SK-N-MC (cell line): ENCODE measurements around the gene CD300A.
"Not testable (repeated sequence)": the region's sequence is repeated elsewhere in the genome, so short reads cannot be mapped to it uniquely, and the experiment has no call there.

Source experiments
- DNase-seq: peaks from one replicate; pipeline ENCODE4 v3.0.0-alpha.2; 2011; ENCODE audit warnings: low read depth, low spot score
- H3K27ac ChIP-seq: fragments of 200-600 bp; sonication (generic); 2 replicates; pipeline ENCODE4 v1.5.1; 2016; ENCODE audit warnings: mixed run types
- H3K36me3 ChIP-seq: fragments of 200-600 bp; sonication (generic); 2 replicates; pipeline ENCODE4 v1.6.1; 2017; ENCODE audit warnings: antibody characterized with exemption, low read length, mixed read lengths; ENCODE audit not compliant: insufficient read depth
- H3K4me3 ChIP-seq: fragments of 200-600 bp; sonication (generic); 2 replicates; pipeline ENCODE4 v1.5.1; 2016
- H3K9ac ChIP-seq: fragments of 200-600 bp; sonication (generic); 2 replicates; pipeline ENCODE4 v1.8.0; 2017; ENCODE audit warnings: mixed run types, mixed read lengths; ENCODE audit not compliant: insufficient read length
- H3K9me3 ChIP-seq: fragments of 200-600 bp; sonication (generic); 2 replicates; pipeline ENCODE4 v1.6.1; 2017; ENCODE audit warnings: low read depth, mild to moderate bottlenecking, antibody characterized with exemption, low read length, moderate library complexity, mixed read lengths
- EZH2 ChIP-seq: fragments of 200-600 bp; sonication (generic); IDR thresholded peaks from one replicate; pipeline ENCODE4 v1.6.1; 2017; ENCODE audit warnings: antibody characterized with exemption
- FOXP2 ChIP-seq: optimal IDR thresholded peaks from 2 replicates; pipeline ENCODE3; 2011; ENCODE audit warnings: mild to moderate bottlenecking, moderate library complexity; ENCODE audit not compliant: insufficient read depth; ENCODE audit errors: extremely low read length, control extremely low read depth
- POLR2AphosphoS5 ChIP-seq: IDR thresholded peaks from 2 replicates; pipeline ENCODE4 v1.6.1; 2012; ENCODE audit warnings: mild to moderate bottlenecking, low read depth, low read length, borderline replicate concordance

Gene CD300A

GRCh38 chr17:74515941-74516340 is 49.5 kb downstream of the CD300A start:
- H3K4me3 ChIP-seq = no peak overlapping the region
- H3K36me3 ChIP-seq = no peaks in the 10 kb centered on the region
- TF ChIP-seq POLR2AphosphoS5 (no peak), EZH2 (no peak), FOXP2 (no peak)
- no peaks in the 10 kb centered on the region for H3K9me3 ChIP-seq
- no peak overlapping the region for H3K9ac ChIP-seq
- DNase-seq = no peak
- H3K27ac ChIP-seq = no peak overlapping the region

DNA sequence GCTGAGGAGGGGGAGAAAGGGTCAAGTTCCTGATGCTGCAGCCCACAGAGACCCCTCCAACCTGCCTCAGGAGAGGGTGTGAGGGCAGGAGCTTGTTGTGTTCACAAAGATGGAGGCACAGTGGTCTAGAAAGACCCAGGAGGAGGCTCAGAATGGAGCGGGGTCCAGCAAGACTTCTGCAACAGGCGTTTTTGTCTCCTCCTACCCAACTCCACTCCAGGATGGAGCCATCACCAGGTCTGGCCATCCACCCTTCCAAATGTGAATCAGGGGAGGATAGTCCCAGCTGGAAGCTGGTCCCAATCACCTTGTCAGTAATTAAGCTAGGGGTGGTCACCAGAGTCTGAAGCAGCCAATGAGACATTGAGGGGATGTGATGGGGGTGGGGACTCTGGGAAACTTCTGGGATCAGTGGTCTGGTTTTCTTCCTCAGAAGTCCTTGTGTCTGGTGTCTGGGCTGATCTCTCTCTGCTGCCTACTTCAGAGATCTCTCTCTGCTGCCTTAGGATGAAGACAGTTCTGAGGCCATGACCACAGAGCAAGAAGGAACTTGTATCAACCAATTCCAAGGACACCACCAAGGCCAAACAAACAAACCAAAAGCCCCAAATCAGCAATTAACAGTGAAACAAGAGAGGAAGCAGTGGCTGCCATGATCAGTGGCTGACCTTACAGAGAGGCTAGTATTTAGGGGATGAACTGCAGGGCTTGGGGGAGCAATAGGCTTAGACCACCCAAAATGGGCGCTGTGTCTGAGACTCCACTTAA is 50.3 kb downstream of the CD300A start:
- DNase-seq = no peak
- Histone ChIP-seq H3K4me3 (no peak overlapping the region), H3K36me3 (no peaks in the 10 kb centered on the region), H3K9ac (no peak overlapping the region), H3K9me3 (no peaks in the 10 kb centered on the region), H3K27ac (no peak overlapping the region)
- no peak for TF ChIP-seq POLR2AphosphoS5
- no peak for TF ChIP-seq FOXP2
- no peak for TF ChIP-seq EZH2

- not testable (repeated sequence) for DNase-seq, H3K36me3 ChIP-seq, H3K9ac ChIP-seq, H3K9me3 ChIP-seq, H3K4me3 ChIP-seq, H3K27ac ChIP-seq
Measured at GRCh38 chr17:74518413-74518981, 52.1 kb downstream of the CD300A start.

- no peak for TF ChIP-seq POLR2AphosphoS5
- TF ChIP-seq EZH2 = no peak
- no peak for TF ChIP-seq FOXP2
- no peak overlapping the region for H3K27ac ChIP-seq
- DNase-seq = no peak
Measured at GRCh38 chr17:74520016-74520434, 53.6 kb downstream of the CD300A start.

DNA sequence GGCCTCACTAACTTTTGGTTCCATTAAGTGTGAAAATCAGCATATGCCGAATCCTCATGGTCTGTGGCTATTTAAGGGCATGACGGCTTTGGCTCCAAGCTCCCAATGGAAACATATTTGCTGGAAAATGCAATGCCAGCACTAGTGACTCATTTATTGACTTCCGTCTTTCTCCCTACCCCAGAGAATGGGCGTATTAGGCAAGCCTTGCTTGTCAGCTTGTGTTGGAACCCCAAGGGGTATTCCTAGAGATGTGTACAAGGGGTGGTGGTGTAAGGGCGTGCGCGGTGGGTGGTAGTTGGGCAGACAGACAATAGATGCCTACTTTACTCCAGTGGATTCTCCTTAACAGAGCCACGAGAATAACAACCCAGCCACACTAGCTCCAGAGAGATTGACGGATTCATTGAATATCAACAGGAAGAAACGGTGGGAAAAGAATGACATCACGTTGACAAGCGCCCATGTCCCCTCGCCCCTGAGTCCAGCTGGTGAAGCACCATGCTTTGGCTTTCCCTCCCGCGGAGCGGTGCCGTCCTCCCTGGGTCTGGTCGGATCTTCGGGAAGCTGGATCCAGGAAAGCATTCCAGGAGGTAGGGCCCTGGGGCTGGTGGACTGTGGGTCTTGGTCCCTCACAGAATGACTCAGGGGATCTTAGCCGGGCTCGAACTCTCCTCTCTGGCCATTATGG is 54.5 kb downstream of the CD300A start:
- Histone ChIP-seq H3K27ac (no peak overlapping the region), H3K9ac (no peak overlapping the region), H3K36me3 (no peaks in the 10 kb centered on the region), H3K4me3 (no peak overlapping the region), H3K9me3 (no peaks in the 10 kb centered on the region)
- no peak for DNase-seq
- TF ChIP-seq POLR2AphosphoS5 (no peak), EZH2 (no peak), FOXP2 (no peak)

More at GRCh38 chr17:74520016-74520434, 53.6 kb downstream of the CD300A start:
- Histone ChIP-seq H3K9me3 (no peaks in the 10 kb centered on the region), H3K4me3 (no peak overlapping the region), H3K9ac (no peak overlapping the region), H3K36me3 (no peaks in the 10 kb centered on the region)

DNA sequence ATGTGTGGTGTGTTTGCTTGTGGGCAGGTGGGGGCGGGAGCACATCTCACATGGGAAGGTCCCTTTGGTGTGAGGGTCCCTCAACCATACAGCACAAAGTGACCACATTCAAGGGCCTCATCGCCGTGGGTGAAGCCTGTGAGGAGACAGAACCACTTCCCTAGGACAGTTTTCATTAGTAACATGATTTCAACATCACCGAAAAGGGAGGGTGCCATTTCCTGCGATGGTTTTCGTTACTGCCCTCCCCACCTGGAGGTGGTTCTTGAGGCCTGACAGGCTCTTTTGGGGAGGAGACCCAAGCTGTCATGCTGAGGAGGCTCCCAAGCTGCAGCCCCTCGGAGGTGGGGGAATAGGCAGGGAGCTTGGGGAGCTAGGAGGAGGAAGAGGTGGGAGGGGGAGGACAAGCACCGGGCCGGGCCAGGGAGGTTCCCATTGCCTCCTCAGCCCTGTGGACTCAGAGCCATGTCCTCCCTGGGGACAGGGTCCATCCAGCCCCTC is 55.3 kb downstream of the CD300A start:
- TF ChIP-seq POLR2AphosphoS5 (no peak), EZH2 (no peak), FOXP2 (no peak)
- no peak for DNase-seq
- Histone ChIP-seq H3K4me3 (no peak overlapping the region), H3K36me3 (no peaks in the 10 kb centered on the region), H3K9me3 (no peaks in the 10 kb centered on the region), H3K27ac (no peak overlapping the region), H3K9ac (no peak overlapping the region)

GRCh38 chr17:74522381-74523105 is 56.1 kb downstream of the CD300A start:
- TF ChIP-seq POLR2AphosphoS5 (no peak), FOXP2 (no peak), EZH2 (no peak)

DNA sequence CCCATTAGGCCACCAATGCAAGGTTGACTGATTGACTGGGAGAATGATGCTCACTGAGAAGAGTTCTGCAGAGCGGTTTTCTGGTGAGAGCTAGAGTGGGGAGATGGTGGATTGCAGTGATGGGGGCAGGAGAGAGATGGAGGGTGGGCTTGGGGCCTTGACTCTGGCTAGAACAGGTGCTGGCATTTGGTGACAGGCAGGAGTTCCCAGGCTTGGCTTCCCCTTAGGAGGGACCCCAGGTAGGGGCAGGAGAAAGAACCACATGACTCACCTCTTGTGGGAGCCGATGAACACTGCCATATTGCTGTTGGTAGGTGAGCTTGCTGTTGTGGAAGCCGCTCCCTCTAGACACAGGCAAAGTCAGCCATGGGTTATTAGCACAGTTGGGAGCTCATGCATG is 56.9 kb downstream of the CD300A start:
- Histone ChIP-seq H3K9me3 (no peaks in the 10 kb centered on the region), H3K27ac (no peak overlapping the region), H3K4me3 (no peak overlapping the region), H3K36me3 (no peaks in the 10 kb centered on the region), H3K9ac (no peak overlapping the region)
- no peak for DNase-seq
- no peak for TF ChIP-seq POLR2AphosphoS5

More at GRCh38 chr17:74522381-74523105, 56.1 kb downstream of the CD300A start:
- Histone ChIP-seq H3K9ac (no peak overlapping the region), H3K9me3 (no peaks in the 10 kb centered on the region), H3K36me3 (no peaks in the 10 kb centered on the region), H3K4me3 (no peak overlapping the region), H3K27ac (no peak overlapping the region)
- DNase-seq = no peak
